GM23248 (cell line): Measurements from ENCODE around the gene GAA. TPM values are rescaled to one million over a fixed set of nuclear protein-coding genes. Genes with fewer than 3 reads are reported as not detected.
A peak's percentile ranks its signal among the peaks of the same experiment; 100 is the strongest.
"Not testable (repeated sequence)": the region's sequence is repeated elsewhere in the genome, so short reads cannot be mapped to it uniquely, and the experiment has no call there.

Source experiments
- DNase-seq: peaks from one replicate; pipeline ENCODE4 v3.0.0-alpha.2; 2015
- H2AFZ ChIP-seq: fragments of 200-600 bp; sonication (generic); 2 replicates; pipeline ENCODE4 v1.6.1; 2016; ENCODE audit warnings: antibody characterized with exemption
- H3F3A ChIP-seq: fragments of 200-600 bp; sonication (generic); 2 replicates; pipeline ENCODE4 v1.6.1; 2016; ENCODE audit warnings: mild to moderate bottlenecking, antibody characterized with exemption, mixed run types; ENCODE audit not compliant: insufficient read depth
- H3K27ac ChIP-seq: fragments of 200-600 bp; sonication (generic); 2 replicates; pipeline ENCODE4 v1.5.1; 2016; ENCODE audit warnings: mild to moderate bottlenecking
- H3K27me3 ChIP-seq: fragments of 200-600 bp; sonication (generic); replicated peaks from 2 replicates; pipeline ENCODE4 v1.6.1; 2016; ENCODE audit warnings: mild to moderate bottlenecking; ENCODE audit not compliant: insufficient read depth
- H3K36me3 ChIP-seq: fragments of 200-600 bp; sonication (generic); 2 replicates; pipeline ENCODE4 v1.6.1; 2016; ENCODE audit warnings: low read depth, mild to moderate bottlenecking
- H3K4me1 ChIP-seq: fragments of 200-600 bp; sonication (generic); 2 replicates; pipeline ENCODE4 v1.6.1; 2016; ENCODE audit warnings: mild to moderate bottlenecking; ENCODE audit not compliant: insufficient read depth
- H3K4me2 ChIP-seq: fragments of 200-600 bp; sonication (generic); one replicate; pipeline ENCODE4 v1.6.1; 2016; ENCODE audit warnings: mild to moderate bottlenecking; ENCODE audit not compliant: unreplicated experiment
- H3K4me3 ChIP-seq: fragments of 200-600 bp; sonication (generic); 2 replicates; pipeline ENCODE4 v1.5.1; 2016; ENCODE audit warnings: mild to moderate bottlenecking
- H3K79me2 ChIP-seq: fragments of 200-600 bp; sonication (generic); 2 replicates; pipeline ENCODE4 v1.6.1; 2016; ENCODE audit warnings: mild to moderate bottlenecking; ENCODE audit not compliant: insufficient read depth
- H3K9ac ChIP-seq: fragments of 200-600 bp; sonication (generic); 2 replicates; pipeline ENCODE4 v1.6.1; 2016; ENCODE audit warnings: mild to moderate bottlenecking
- H3K9me2 ChIP-seq: fragments of 200-600 bp; sonication (generic); 2 replicates; pipeline ENCODE4 v1.6.1; 2016; ENCODE audit warnings: mixed run types, mild to moderate bottlenecking, moderate library complexity; ENCODE audit not compliant: insufficient read depth
- H3K9me3 ChIP-seq: fragments of 200-600 bp; sonication (generic); one replicate; pipeline ENCODE4 v1.6.1; 2017; ENCODE audit warnings: low read depth
- H4K20me1 ChIP-seq: fragments of 200-600 bp; sonication (generic); 2 replicates; pipeline ENCODE4 v1.6.0; 2016; ENCODE audit not compliant: insufficient read depth
- EZH2 ChIP-seq: fragments of 200-600 bp; sonication (generic); IDR thresholded peaks from 2 replicates; pipeline ENCODE4 v1.6.1; 2018; ENCODE audit warnings: antibody characterized with exemption, mild to moderate bottlenecking; ENCODE audit not compliant: insufficient read depth, poor library complexity, severe bottlenecking
- EZH2phosphoT487 ChIP-seq: fragments of 200-600 bp; sonication (generic); IDR thresholded peaks from 2 replicates; pipeline ENCODE4 v1.6.1; 2018; ENCODE audit warnings: antibody characterized with exemption, moderate library complexity, mild to moderate bottlenecking, low read depth; ENCODE audit not compliant: insufficient read depth
- WGBS, 2 experiments: methylation state at CpG; one replicate each; pipeline ENCODE4 v1.1.6; 2015 to 2017; ENCODE audit warnings: low lambda C conversion rate in 2 of 2, low coverage in 1 of 2; ENCODE audit errors: missing lambda C conversion rate in 2 of 2; 5-methylcytosine and 5-hydroxymethylcytosine counted together
- in situ Hi-C: fragments of 300-500 bp; cut with MboI; formaldehyde crosslinking; loops from 2 replicates; pipeline ENCODE4 v1.15.0; 2020
- polyA plus RNA-seq: library from polyadenylated mRNA; unstranded; fragments of >200 nt; fragmentation: Nextera tagmentation; extraction: Ambion mirVana; gene quantifications from 2 replicates; pipeline ENCODE4 v1.2.1, GENCODE V29; 2016
- total RNA-seq: library from RNA; depleted of rRNA; stranded (reverse); fragments of >200 nt; shearing (Covaris generic); gene quantifications from 2 replicates; pipeline ENCODE4 v1.2.3, GENCODE V29; 2014

Gene GAA
- total and polyA plus RNA-seq, 2 experiments from 2014 or later, result 80.2 to 127 TPM

DNA sequence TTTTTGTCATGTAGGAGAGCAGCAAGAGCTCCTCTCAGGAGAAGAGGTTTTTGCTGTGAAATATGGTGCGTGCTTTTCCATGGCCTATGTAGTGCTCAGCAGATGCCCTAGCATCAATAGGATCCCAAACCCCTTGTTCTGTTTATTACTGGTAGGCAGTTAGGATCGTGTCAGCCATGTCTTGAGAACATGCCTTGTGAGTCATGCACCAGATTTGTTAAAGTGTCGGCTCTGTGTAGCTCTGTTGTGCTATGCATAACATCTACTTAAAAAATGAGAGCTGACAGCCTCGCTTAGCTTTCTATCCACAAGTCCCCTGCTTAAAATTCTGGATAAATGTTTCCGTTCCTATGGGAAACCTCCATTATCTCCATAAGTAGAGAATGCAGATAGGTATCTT, 50.0 kb downstream of the GAA start:
- TF ChIP-seq EZH2phosphoT487 (no peak), EZH2 (no peak)
- no peaks in the 10 kb centered on the region for H3K9me3 ChIP-seq
- 61% methylated on average over 5 of the region's 5 CpGs for WGBS, 2 experiments
- no peak overlapping the region for H3K9ac ChIP-seq
- H3K79me2 ChIP-seq, result peaks cover 33% of the 10 kb centered on the region
- DNase-seq, result peak; percentile 71
- H3K9me2 ChIP-seq, result no peaks in the 10 kb centered on the region
- peaks cover 11% of the 10 kb centered on the region; the same call in 1 of the 2 replicates for H3K4me1 ChIP-seq
- no peak overlapping the region for H3K4me2 ChIP-seq
- H3K36me3 ChIP-seq, result no peaks in the 10 kb centered on the region
- peak overlapping the region; percentile 38; the same call in 1 of the 2 replicates for H2AFZ ChIP-seq
- H3F3A ChIP-seq, result no peaks in the 10 kb centered on the region
- in situ Hi-C loops, result no loop called here
- no peaks in the 10 kb centered on the region for H3K27me3 ChIP-seq
- 0 out of 2 replicates have a peak overlapping the region, but pooled peaks have one; percentile 9 for H3K27ac ChIP-seq
- no peak overlapping the region for H3K4me3 ChIP-seq
- H4K20me1 ChIP-seq, result no peaks in the 10 kb centered on the region

DNA sequence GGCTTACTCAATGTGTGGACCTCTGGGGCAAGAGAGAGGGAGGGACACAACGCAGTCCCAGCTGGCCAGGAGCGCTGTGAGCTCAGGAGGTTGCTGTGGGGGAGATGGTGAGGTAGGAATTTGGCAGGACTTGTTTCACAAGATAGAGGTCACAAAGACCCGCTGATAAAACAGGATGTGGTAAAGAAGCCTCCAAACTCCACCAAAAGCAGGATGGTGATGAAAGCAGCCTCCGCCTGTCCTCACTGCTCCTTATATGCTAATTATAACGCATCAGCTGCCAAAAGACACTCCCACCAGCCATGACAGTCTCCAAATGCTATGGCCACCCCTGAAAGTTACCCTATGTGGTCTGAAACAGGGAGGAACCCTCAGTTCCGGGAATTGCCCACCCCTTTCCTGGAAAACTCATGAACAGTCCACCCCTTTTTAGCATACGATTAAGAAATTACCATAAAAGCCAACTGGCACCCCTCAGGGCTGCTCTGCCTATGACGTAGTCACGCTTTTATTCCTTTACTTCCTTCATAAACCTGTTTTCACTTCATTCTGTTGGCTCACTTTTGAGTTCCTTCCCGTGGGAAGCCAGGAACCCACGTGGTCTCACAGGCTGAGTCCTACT, 50.8 kb downstream of the GAA start:
- Histone ChIP-seq H3K27ac (no peak overlapping the region), H3K4me1 (peaks cover 11% of the 10 kb centered on the region; the same call in 1 of the 2 replicates), H3K9me3 (no peaks in the 10 kb centered on the region), H4K20me1 (no peaks in the 10 kb centered on the region), H3K4me2 (no peak overlapping the region), H3K9ac (no peak overlapping the region), H3K4me3 (no peak overlapping the region), H3F3A (no peaks in the 10 kb centered on the region), H3K79me2 (peaks cover 28% of the 10 kb centered on the region), H3K36me3 (no peaks in the 10 kb centered on the region), H3K27me3 (no peaks in the 10 kb centered on the region), H3K9me2 (no peaks in the 10 kb centered on the region), H2AFZ (no peak overlapping the region)
- no peak for DNase-seq
- in situ Hi-C loops, result no loop called here
- TF ChIP-seq EZH2phosphoT487 (no peak), EZH2 (no peak)
- WGBS, 2 experiments, result 70 to 73% methylated on average over 11 of the region's 11 CpGs

DNA sequence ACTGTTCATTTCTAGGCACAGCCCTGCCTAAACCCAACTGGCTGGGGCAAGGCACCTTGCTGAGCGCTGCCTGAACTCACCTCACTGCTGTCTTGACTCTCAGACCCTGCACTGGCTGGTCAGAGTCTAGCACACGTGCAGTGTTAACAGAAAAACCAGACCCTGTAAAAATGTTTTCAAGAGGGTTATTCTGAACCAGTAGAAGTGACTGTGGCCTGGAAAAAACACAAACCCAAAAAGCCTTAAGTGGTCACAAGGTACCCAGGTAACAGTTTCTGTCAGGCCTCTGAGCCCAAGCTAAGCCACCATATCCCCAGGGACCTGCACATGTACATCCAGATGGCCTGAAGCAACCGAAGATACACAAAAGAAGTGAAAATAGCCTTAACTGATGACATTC, 51.6 kb downstream of the GAA start:
- no peaks in the 10 kb centered on the region for H4K20me1 ChIP-seq
- in situ Hi-C loops, result no loop called here
- H3K36me3 ChIP-seq, result no peaks in the 10 kb centered on the region
- 64 to 74% methylated on average over 3 of the region's 3 CpGs for whole genome bisulfite sequencing, 2 experiments
- H2AFZ ChIP-seq, result no peak overlapping the region
- H3K27me3 ChIP-seq, result no peaks in the 10 kb centered on the region
- no peak for DNase-seq
- H3K4me1 ChIP-seq, result peaks cover 11% of the 10 kb centered on the region; the same call in 1 of the 2 replicates
- no peaks in the 10 kb centered on the region for H3F3A ChIP-seq
- no peak overlapping the region for H3K4me3 ChIP-seq
- no peak overlapping the region for H3K9ac ChIP-seq
- H3K4me2 ChIP-seq, result no peak overlapping the region
- H3K27ac ChIP-seq, result no peak overlapping the region
- H3K79me2 ChIP-seq, result peaks cover 23% of the 10 kb centered on the region
- H3K9me2 ChIP-seq, result no peaks in the 10 kb centered on the region
- no peaks in the 10 kb centered on the region for H3K9me3 ChIP-seq
- no peak for TF ChIP-seq EZH2phosphoT487
- no peak for TF ChIP-seq EZH2

DNA sequence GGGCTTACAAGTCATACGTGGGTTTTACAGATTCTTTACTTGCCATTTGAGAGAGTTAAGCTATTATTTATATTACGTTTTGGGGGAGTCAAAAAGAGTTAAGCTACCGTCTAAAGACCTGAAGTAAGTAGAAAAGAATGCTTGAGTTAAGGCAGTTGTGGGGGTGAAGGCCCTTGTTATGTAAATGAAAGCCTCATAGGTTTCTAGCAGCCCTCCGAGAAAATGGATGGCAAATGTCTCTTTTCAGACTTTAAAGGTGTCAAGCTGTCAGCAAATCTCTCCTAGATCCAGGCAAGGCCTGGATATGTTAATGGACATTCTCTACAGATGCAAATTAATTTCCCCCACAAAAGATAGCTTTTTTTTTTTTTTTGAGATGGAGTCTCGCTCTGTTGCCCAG, 52.8 kb downstream of the GAA start:
- Histone ChIP-seq H3K4me2 (no peak overlapping the region), H3K27ac (no peak overlapping the region), H3K79me2 (peaks cover 12% of the 10 kb centered on the region), H4K20me1 (no peaks in the 10 kb centered on the region), H3K9me2 (no peaks in the 10 kb centered on the region), H2AFZ (no peak overlapping the region), H3K36me3 (no peaks in the 10 kb centered on the region), H3K9me3 (no peaks in the 10 kb centered on the region), H3K4me3 (no peak overlapping the region), H3K4me1 (peaks cover 11% of the 10 kb centered on the region; the same call in 1 of the 2 replicates), H3K9ac (no peak overlapping the region), H3F3A (no peaks in the 10 kb centered on the region), H3K27me3 (no peaks in the 10 kb centered on the region)
- 55 to 57% methylated on average over 5 of the region's 5 CpGs for WGBS, 2 experiments
- TF ChIP-seq EZH2 (no peak), EZH2phosphoT487 (no peak)
- no peak for DNase-seq
- in situ Hi-C loops, result no loop called here

DNA sequence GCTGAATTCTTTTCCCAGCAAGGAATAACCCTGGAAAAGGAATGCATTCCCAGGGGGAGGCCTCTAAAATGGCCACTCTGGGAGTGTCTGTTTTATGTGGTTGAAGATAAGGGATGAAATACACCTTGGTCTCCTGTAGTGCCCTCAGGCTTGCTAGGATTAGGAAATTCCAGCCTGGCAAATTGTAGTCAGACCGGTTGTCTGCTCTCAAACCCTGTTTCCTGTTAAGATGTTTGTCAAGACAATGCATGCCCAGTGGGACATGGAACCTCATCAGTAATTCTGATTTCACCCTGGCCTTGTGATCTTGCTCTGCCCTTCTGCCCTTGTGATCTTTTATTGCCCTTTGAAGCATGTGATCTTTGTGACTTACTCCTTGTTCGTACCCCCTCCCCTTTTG, 54.2 kb downstream of the GAA start:
- H3F3A ChIP-seq, H4K20me1 ChIP-seq, H3K9ac ChIP-seq, H3K9me2 ChIP-seq, H3K27ac ChIP-seq, in situ Hi-C loops, H2AFZ ChIP-seq, H3K9me3 ChIP-seq, H3K4me3 ChIP-seq, DNase-seq, H3K4me2 ChIP-seq, H3K27me3 ChIP-seq, H3K36me3 ChIP-seq, H3K79me2 ChIP-seq: not testable (repeated sequence)
- WGBS, 2 experiments, result 24 to 29% methylated on average over 2 of the region's 2 CpGs
- peaks cover 11% of the 10 kb centered on the region; the same call in 1 of the 2 replicates for H3K4me1 ChIP-seq
